HL-60/S4 treated with retinoic acid at 250 ng/mL for 4 days and 3 days (cell line): ENCODE data around the gene EEF2K.

Experiments used
- in situ Hi-C: fragments of 300-500 bp; cut with MboI; formaldehyde crosslinking; loops from 2 replicates; pipeline ENCODE4 v1.7.0; 2022; ENCODE audit warnings: low sequenced_read_pairs

EEF2K gene

DNA sequence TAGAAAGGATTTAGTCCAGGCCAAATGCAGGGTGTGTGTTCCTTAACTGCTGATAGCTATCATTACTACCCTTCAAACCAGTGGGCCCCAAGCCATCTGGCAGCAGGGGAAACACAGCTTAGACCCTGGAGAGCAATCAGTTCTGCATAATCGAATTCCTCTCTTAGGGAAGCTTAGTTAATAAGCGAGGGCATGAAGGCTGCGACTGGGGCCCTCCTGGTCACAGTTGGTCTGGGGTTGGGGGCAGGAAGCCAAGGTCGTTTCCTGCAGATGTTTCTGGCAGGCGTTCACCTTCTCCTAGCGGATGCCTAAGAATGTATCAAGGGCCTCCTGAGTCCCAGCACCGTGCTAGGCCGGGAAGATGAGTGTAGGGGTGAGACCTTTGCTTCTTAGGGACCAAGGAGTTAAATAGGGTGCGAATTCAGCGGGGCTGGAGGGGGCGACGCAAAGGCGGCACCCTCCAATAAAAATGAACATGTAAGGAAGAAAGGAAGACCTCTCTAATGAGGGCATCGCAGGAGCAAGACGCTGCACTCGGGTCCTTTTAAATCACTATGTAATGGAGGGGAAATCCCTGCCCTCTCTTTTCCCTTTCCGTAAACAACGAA, 16.5 kb upstream of the EEF2K start:
- in situ Hi-C loops: no loop called here

GRCh38 chr16:22190081-22190775, 15.8 kb upstream of the EEF2K start:
- in situ Hi-C loops: no loop called here

GRCh38 chr16:22190776-22191531, 15.1 kb upstream of the EEF2K start:
- in situ Hi-C loops: no loop called here

- in situ Hi-C loops: no loop called here
Measured at GRCh38 chr16:22191532-22192260, 14.4 kb upstream of the EEF2K start.

DNA sequence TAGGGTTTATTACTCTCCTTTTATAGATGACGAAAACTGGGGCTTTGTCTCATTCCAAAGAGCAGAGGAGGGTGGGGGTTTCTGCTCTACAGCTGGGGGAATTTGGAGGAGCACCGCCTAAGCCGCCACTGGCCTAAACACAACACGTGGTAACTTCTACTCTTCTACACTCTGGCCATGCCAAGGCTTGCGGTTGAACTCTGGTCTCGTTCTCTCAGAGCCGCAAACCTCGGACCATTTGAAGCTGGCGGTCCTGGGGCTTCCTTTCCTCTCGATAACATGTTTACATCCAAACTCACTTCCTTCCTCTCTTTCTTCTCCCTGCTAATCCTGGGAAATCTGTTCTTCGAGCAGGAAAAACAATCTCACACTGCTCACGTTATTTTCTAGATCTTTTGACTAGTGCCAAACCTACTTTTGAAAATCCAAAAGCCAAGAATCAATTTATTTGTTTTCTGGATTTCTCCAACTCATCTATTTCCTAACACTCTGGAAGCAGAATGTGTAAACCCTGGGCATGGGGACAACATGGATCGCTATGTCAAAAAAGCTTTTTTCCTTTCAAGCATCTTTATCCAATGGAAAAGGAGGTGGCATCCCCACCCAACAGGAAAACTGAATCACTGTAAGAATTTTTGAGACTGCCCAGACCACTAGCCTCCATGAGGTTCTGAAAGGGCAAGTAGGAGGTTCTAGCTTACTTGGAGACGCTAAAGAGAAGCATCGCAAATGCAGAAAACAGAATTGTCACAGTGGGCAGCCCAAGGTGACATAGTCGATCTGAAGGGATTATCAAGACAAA, 13.6 kb upstream of the EEF2K start:
- in situ Hi-C loops: no loop called here

DNA sequence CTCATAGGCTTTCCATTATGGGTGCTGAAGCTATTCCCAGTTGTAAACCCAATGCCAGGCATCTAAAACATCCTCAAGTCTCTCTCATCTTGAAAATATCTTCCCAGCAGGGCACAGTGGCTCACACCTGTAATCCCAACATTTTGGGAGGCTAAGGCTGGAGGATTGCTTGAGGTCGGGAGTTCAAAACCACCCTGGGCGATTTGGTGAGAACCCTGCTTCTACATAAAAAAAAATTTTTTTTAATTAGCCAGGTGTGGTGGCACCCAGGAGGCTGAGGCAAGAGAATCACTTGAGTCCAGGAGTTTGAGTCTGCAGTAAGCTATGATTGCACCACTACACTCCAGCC, 13.0 kb upstream of the EEF2K start:
- in situ Hi-C loops: no loop called here

- in situ Hi-C loops: loop anchor here (5.0 kb wide), 1 partner anchor 102 kb away; the partner anchor contains the start of gene POLR3E
Measured at GRCh38 chr16:22194707-22195444, 11.2 kb upstream of the EEF2K start.

GRCh38 chr16:22195445-22195694, 10.7 kb upstream of the EEF2K start:
- in situ Hi-C loops: loop anchor here (5.0 kb wide), 1 partner anchor 102 kb away; the partner anchor contains the start of gene POLR3E

- in situ Hi-C loops: loop anchor here (5.0 kb wide), 1 partner anchor 101 kb away; the partner anchor contains the start of gene POLR3E
Measured at GRCh38 chr16:22195695-22196558, 10.2 kb upstream of the EEF2K start.

DNA sequence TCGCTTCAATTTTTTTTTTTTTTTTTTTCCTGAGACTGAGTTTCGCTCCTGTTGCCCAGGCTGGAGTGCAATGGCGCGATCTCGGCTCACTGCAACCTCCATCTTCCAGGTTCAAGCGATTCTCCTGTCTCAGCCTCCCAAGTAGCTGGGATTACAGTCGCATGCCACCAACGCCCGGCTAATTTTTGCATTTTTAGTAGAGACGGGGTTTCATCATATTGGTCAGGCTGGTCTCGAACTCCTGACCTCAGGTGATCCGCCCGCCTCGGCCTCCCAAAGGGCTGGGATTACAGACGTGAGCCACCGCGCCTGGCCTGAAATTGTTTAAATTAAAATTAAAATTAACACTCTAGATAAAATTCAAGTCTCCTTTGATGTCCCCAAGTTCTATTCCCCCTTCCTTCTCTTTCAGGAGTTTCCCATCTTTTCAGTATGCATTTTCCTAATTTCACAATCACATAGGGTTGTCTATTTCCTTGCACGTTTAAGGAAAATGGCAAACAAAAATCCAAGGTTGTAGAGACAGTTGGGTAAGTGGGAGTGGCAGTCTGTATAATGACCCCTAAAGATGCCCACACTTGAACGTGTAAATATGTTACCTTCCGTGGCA, 9.4 kb upstream of the EEF2K start:
- in situ Hi-C loops: loop anchor here (5.0 kb wide), 1 partner anchor 101 kb away; the partner anchor contains the start of gene POLR3E

GRCh38 chr16:22198547-22199293, 7.4 kb upstream of the EEF2K start:
- in situ Hi-C loops: loop anchor here (5.0 kb wide), 1 partner anchor 99 kb away; the partner anchor contains the start of gene POLR3E

DNA sequence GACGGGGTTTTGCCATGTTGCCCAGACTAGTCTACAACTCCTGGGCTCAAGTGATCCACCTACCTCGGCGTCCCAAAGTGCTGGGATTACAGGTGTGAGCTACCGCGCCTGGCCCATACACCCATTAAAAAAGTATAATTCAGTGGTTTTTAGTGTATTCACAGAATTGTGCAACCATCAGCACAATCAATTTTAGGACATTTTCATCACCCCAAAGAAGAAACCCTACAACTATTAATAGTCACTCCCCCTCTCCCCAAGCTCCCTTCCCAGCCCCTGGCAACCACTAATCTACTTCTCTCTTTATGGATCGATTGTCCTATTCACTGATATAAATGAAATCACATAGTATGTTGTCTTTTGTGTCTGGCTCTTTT, 3.8 kb upstream of the EEF2K start:
- in situ Hi-C loops: loop anchor here (25.0 kb wide), 1 partner anchor 1390 kb away; the partner anchor contains the start of genes ERI2 and REXO5

- in situ Hi-C loops: loop anchor here (25.0 kb wide), 1 partner anchor 1391 kb away; the partner anchor contains the start of genes ERI2 and REXO5
Measured at GRCh38 chr16:22203091-22203490, 3.0 kb upstream of the EEF2K start.

- in situ Hi-C loops: loop anchor here (25.0 kb wide), 1 partner anchor 1392 kb away; the partner anchor contains the start of genes ERI2 and REXO5
Measured at GRCh38 chr16:22204091-22204655, 1.9 kb upstream of the EEF2K start.

DNA sequence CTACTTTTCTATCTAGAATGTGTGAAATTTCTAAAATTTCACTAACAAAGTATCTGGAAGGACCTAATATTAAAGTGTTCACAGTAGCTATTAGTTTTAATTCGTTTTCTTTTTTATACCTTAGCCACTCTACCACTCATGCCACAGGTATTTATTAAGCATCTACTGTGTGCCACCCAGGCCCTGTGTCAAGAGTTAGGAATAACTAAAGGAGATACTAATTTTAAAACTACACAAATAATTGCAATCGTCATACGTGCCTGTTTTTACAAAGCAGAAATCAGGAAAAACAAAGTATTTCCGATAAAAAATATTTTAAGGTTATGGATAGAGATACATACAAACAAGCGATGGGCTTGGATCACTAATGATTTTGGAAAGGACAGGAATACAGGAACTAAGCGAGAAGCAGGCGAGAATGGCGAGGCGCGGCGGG, 483 bp upstream of the EEF2K start:
- in situ Hi-C loops: loop anchor here (25.0 kb wide), 1 partner anchor 1393 kb away; the partner anchor contains the start of genes ERI2 and REXO5

- in situ Hi-C loops: loop anchor here (25.0 kb wide), 1 partner anchor 1395 kb away; the partner anchor contains the start of genes ERI2 and REXO5
Measured at GRCh38 chr16:22206842-22207714, 1.0 kb downstream of the EEF2K start.
